Astrocyte (in vitro differentiated cells and primary cell): ENCODE data around the gene KLK1. TPM values are rescaled to one million over a fixed set of nuclear protein-coding genes. Genes with fewer than 3 reads are reported as not detected.

Experiments
- DNase-seq: peaks from one replicate; pipeline ENCODE4 v3.0.0-alpha.2; 2010; ENCODE audit warnings: low read depth
- FAIRE-seq: peaks from 2 replicates; lab custom pipeline; 2011; peaks lifted over from hg19 to GRCh38; lab: Jason Lieb, UNC
- H2AFZ ChIP-seq: 2 replicates; pipeline ENCODE4 v1.6.0; 2012; ENCODE audit warnings: low read depth, low read length, inconsistent platforms
- H3K27ac ChIP-seq: 2 replicates; pipeline ENCODE4 v1.5.1; 2011; ENCODE audit warnings: low read depth, low read length, inconsistent platforms
- H3K27me3 ChIP-seq: 2 replicates; pipeline ENCODE4 v1.6.0; 2011; ENCODE audit warnings: low read length, inconsistent platforms; ENCODE audit not compliant: insufficient read depth
- H3K36me3 ChIP-seq: 2 replicates; pipeline ENCODE4 v1.5.1; 2011; ENCODE audit warnings: low read length, inconsistent platforms; ENCODE audit not compliant: insufficient read depth
- H3K4me1 ChIP-seq: 2 replicates; pipeline ENCODE4 v1.5.1; 2011; ENCODE audit warnings: low read length, inconsistent platforms; ENCODE audit not compliant: insufficient read depth
- H3K4me2 ChIP-seq: 2 replicates; pipeline ENCODE4 v1.6.0; 2012; ENCODE audit warnings: low read length, inconsistent platforms
- H3K4me3 ChIP-seq: 2 replicates; pipeline ENCODE4 v1.5.1; 2011; ENCODE audit warnings: low read depth, mild to moderate bottlenecking, low read length, inconsistent platforms; ENCODE audit not compliant: insufficient read depth
- H3K79me2 ChIP-seq: 2 replicates; pipeline ENCODE4 v1.6.0; 2012; ENCODE audit warnings: mild to moderate bottlenecking, low read length, inconsistent platforms; ENCODE audit not compliant: insufficient read depth
- H3K9ac ChIP-seq: 2 replicates; pipeline ENCODE4 v1.6.0; 2012; ENCODE audit warnings: mild to moderate bottlenecking, low read length, inconsistent platforms
- H3K9me3 ChIP-seq: 2 replicates; pipeline ENCODE4 v1.5.1; 2012; ENCODE audit warnings: low read depth, mild to moderate bottlenecking, low read length, inconsistent platforms; ENCODE audit not compliant: insufficient read depth
- H4K20me1 ChIP-seq: 2 replicates; pipeline ENCODE4 v1.6.0; 2012; ENCODE audit warnings: low read length, inconsistent platforms; ENCODE audit not compliant: insufficient read depth
- H3K27ac Mint-ChIP-seq: one replicate; pipeline ENCODE4 v1.8.0; 2021; ENCODE audit warnings: mild to moderate bottlenecking, mixed read lengths; ENCODE audit not compliant: unreplicated experiment
- H3K27me3 Mint-ChIP-seq: one replicate; pipeline ENCODE4 v1.8.0; 2021; ENCODE audit warnings: low read depth, mixed read lengths; ENCODE audit not compliant: unreplicated experiment
- H3K36me3 Mint-ChIP-seq: one replicate; pipeline ENCODE4 v1.8.0; 2021; ENCODE audit warnings: low read depth, mixed read lengths; ENCODE audit not compliant: unreplicated experiment
- H3K4me1 Mint-ChIP-seq: one replicate; pipeline ENCODE4 v1.8.0; 2021; ENCODE audit warnings: low read depth, mixed read lengths; ENCODE audit not compliant: unreplicated experiment
- H3K4me3 Mint-ChIP-seq: one replicate; pipeline ENCODE4 v1.8.0; 2021; ENCODE audit warnings: mild to moderate bottlenecking, moderate library complexity, mixed read lengths; ENCODE audit not compliant: unreplicated experiment
- H3K9me3 Mint-ChIP-seq: one replicate; pipeline ENCODE4 v1.8.0; 2021; ENCODE audit warnings: mild to moderate bottlenecking, mixed read lengths; ENCODE audit not compliant: unreplicated experiment
- CTCF ChIP-seq: IDR thresholded peaks from 2 replicates; pipeline ENCODE4 v1.5.1; 2011; ENCODE audit warnings: low read depth, mild to moderate bottlenecking, inconsistent platforms, low read length, moderate library complexity; ENCODE audit not compliant: insufficient read depth
- EZH2 ChIP-seq: IDR thresholded peaks from 2 replicates; pipeline ENCODE4 v1.6.1; 2012; ENCODE audit warnings: mild to moderate bottlenecking, low read length, inconsistent platforms; ENCODE audit not compliant: insufficient read depth
- total RNA-seq: library from RNA; stranded (reverse); gene quantifications from 2 replicates; pipeline ENCODE4 v1.2.1, GENCODE V29; 2021

The KLK1 gene
- total RNA-seq, 1 donor from 2014 or later = not detected

- H3K4me2 ChIP-seq = no peak overlapping the region
- H3K9me3 Mint-ChIP-seq = peaks cover 3% of the 10 kb centered on the region
- H3K36me3 ChIP-seq = no peaks in the 10 kb centered on the region
- H3K4me3 Mint-ChIP-seq = no peak overlapping the region
- H4K20me1 ChIP-seq = no peaks in the 10 kb centered on the region
- no peaks in the 10 kb centered on the region for H3K79me2 ChIP-seq
- FAIRE-seq (no peak), DNase-seq (no peak)
- H3K4me1 ChIP-seq = no peaks in the 10 kb centered on the region
- TF ChIP-seq EZH2 (no peak), CTCF (no peak)
- no peaks in the 10 kb centered on the region for H3K27me3 ChIP-seq
- no peak overlapping the region for H3K27ac ChIP-seq
- no peak overlapping the region for H3K27ac Mint-ChIP-seq
- H3K4me1 Mint-ChIP-seq = no peaks in the 10 kb centered on the region
- H3K36me3 Mint-ChIP-seq = no peaks in the 10 kb centered on the region
- no peak overlapping the region for H2AFZ ChIP-seq
- no peak overlapping the region for H3K9ac ChIP-seq
- H3K27me3 Mint-ChIP-seq = peaks cover 49% of the 10 kb centered on the region
- no peak overlapping the region for H3K4me3 ChIP-seq
- H3K9me3 ChIP-seq = no peaks in the 10 kb centered on the region
Measured at GRCh38 chr19:50832666-50833065, 9.1 kb upstream of the KLK1 start.

DNA sequence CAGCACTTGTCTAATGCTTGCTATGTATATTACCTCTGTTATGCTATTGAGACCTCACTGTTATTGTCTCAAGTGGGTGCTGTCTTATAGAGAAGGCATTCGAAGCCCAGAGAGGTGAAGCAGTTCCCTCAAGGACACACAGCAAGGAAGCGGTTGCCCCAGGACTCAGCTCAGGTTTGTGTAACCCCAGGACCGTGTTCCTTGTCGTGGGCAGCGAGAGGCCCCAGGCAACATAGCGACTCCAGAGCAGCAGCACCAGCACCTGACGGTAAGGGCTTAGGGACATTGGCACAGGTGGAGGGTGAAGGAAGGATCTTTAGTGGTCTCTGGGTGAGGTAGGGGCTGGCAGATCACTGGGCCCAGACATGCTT, 7.4 kb upstream of the KLK1 start:
- H3K4me1 Mint-ChIP-seq = no peaks in the 10 kb centered on the region
- TF ChIP-seq CTCF = no peak
- TF ChIP-seq EZH2 = no peak
- peaks cover 46% of the 10 kb centered on the region for H3K27me3 Mint-ChIP-seq
- H3K4me3 Mint-ChIP-seq = no peak overlapping the region
- H3K36me3 Mint-ChIP-seq = no peaks in the 10 kb centered on the region
- DNase-seq (no peak), FAIRE-seq (no peak)
- no peaks in the 10 kb centered on the region for H3K9me3 ChIP-seq
- no peak overlapping the region for H3K27ac Mint-ChIP-seq
- H3K27ac ChIP-seq = no peak overlapping the region
- no peaks in the 10 kb centered on the region for H4K20me1 ChIP-seq
- no peaks in the 10 kb centered on the region for H3K36me3 ChIP-seq
- no peak overlapping the region for H2AFZ ChIP-seq
- H3K79me2 ChIP-seq = no peaks in the 10 kb centered on the region
- no peaks in the 10 kb centered on the region for H3K4me1 ChIP-seq
- no peak overlapping the region for H3K4me3 ChIP-seq
- H3K9ac ChIP-seq = no peak overlapping the region
- no peaks in the 10 kb centered on the region for H3K27me3 ChIP-seq
- peaks cover 14% of the 10 kb centered on the region for H3K9me3 Mint-ChIP-seq
- no peak overlapping the region for H3K4me2 ChIP-seq

- Histone ChIP-seq H2AFZ (no peak overlapping the region), H4K20me1 (no peaks in the 10 kb centered on the region), H3K27me3 (no peaks in the 10 kb centered on the region), H3K9me3 (no peaks in the 10 kb centered on the region), H3K79me2 (no peaks in the 10 kb centered on the region), H3K4me1 (no peaks in the 10 kb centered on the region), H3K9ac (no peak overlapping the region), H3K36me3 (no peaks in the 10 kb centered on the region), H3K4me2 (no peak overlapping the region), H3K27ac (no peak overlapping the region), H3K4me3 (no peak overlapping the region)
- TF ChIP-seq EZH2 (no peak), CTCF (no peak)
- DNase-seq = no peak
- Mint-ChIP-seq H3K36me3 (no peaks in the 10 kb centered on the region), H3K9me3 (peaks cover 14% of the 10 kb centered on the region), H3K27ac (no peak overlapping the region), H3K27me3 (peaks cover 51% of the 10 kb centered on the region), H3K4me1 (no peaks in the 10 kb centered on the region), H3K4me3 (no peak overlapping the region)
- FAIRE-seq = no peak
Measured at GRCh38 chr19:50830266-50831025, 6.9 kb upstream of the KLK1 start.
